Epidermal melanocyte (primary cell): ENCODE data around the gene TMEM134.
A peak's percentile ranks its signal among the peaks of the same experiment; 100 is the strongest.
"Not testable (repeated sequence)": the region's sequence is repeated elsewhere in the genome, so short reads cannot be mapped to it uniquely, and the experiment has no call there.

Experiments used
- DNase-seq: peaks from one replicate; pipeline ENCODE4 v3.0.0; 2011; ENCODE audit warnings: low spot score; ENCODE audit not compliant: insufficient read length

Gene TMEM134

GRCh38 chr11:67485873-67486361, 16.9 kb upstream of the TMEM134 start:
- not testable (repeated sequence) for DNase-seq

- no peak for DNase-seq
Observed at GRCh38 chr11:67484847-67485311, 15.8 kb upstream of the TMEM134 start.

GRCh38 chr11:67483831-67484665, 15.0 kb upstream of the TMEM134 start:
- no peak for DNase-seq

GRCh38 chr11:67482827-67483798, 14.1 kb upstream of the TMEM134 start, which contains the start of gene AIP:
Gene AIP, plus strand, starts transcription at chr11:67483026. Its CDS starts 133 bp downstream, at chr11:67483159.
- peak; percentile 100 for DNase-seq

GRCh38 chr11:67482275-67482826, 13.3 kb upstream of the TMEM134 start:
- no peak for DNase-seq

- not testable (repeated sequence) for DNase-seq
Observed at GRCh38 chr11:67477344-67478050, 8.4 kb upstream of the TMEM134 start.

GRCh38 chr11:67476692-67477091, 7.6 kb upstream of the TMEM134 start:
- DNase-seq, result not testable (repeated sequence)

- no peak for DNase-seq
Observed at GRCh38 chr11:67472882-67473281, 3.8 kb upstream of the TMEM134 start.

- no peak for DNase-seq
Observed at GRCh38 chr11:67470337-67471002, 1.4 kb upstream of the TMEM134 start.

- no peak for DNase-seq
Observed at GRCh38 chr11:67469508-67469811, 409 bp upstream of the TMEM134 start.

GRCh38 chr11:67468456-67468758, 644 bp downstream of the TMEM134 start:
- DNase-seq, result no peak

GRCh38 chr11:67468056-67468455, 995 bp downstream of the TMEM134 start:
- no peak for DNase-seq

- no peak for DNase-seq
Observed at GRCh38 chr11:67466962-67467771, 1.9 kb downstream of the TMEM134 start.

GRCh38 chr11:67466367-67466766, 2.7 kb downstream of the TMEM134 start:
- no peak for DNase-seq

GRCh38 chr11:67465530-67465929, 3.5 kb downstream of the TMEM134 start:
- not testable (repeated sequence) for DNase-seq

GRCh38 chr11:67465189-67465510, 3.9 kb downstream of the TMEM134 start:
- DNase-seq, result no peak

GRCh38 chr11:67464411-67465188, 4.5 kb downstream of the TMEM134 start:
- DNase-seq, result peak; percentile 78

GRCh38 chr11:67463680-67464410, 5.2 kb downstream of the TMEM134 start:
- DNase-seq, result no peak
